Activated CD8-positive, alpha-beta memory T cell treated with anti-CD3 and anti-CD28 coated beads, Interleukin-2, amount 50 U/mL, for 48 hours (primary cell): Measurements from ENCODE around the gene NFIC.

Experiments used
- DNase-seq: peaks from one replicate; pipeline ENCODE4 v3.0.0-alpha.2; 2020

Gene NFIC

GRCh38 chr19:3359919-3360420 lies 6.4 kb upstream of the NFIC start:
- DNase-seq: peak; percentile 67

- peak; percentile 84 for DNase-seq
Observed at GRCh38 chr19:3360421-3361383, 5.7 kb upstream of the NFIC start.

GRCh38 chr19:3361384-3362216 lies 4.8 kb upstream of the NFIC start:
- no peak for DNase-seq

GRCh38 chr19:3362217-3362906 lies 4.0 kb upstream of the NFIC start:
- no peak for DNase-seq

- no peak for DNase-seq
Observed at GRCh38 chr19:3363841-3364500, 2.4 kb upstream of the NFIC start.

- DNase-seq: no peak
Observed at GRCh38 chr19:3364501-3364858, 1.9 kb upstream of the NFIC start.

GRCh38 chr19:3365093-3365835 lies 1.1 kb upstream of the NFIC start:
- DNase-seq: no peak

- DNase-seq: peak; percentile 65
Observed at GRCh38 chr19:3366753-3367627, 607 bp downstream of the NFIC start.

GRCh38 chr19:3367628-3368440 lies 1.5 kb downstream of the NFIC start:
- no peak for DNase-seq

- no peak for DNase-seq
Observed at GRCh38 chr19:3368441-3368795, 2.0 kb downstream of the NFIC start.

GRCh38 chr19:3368848-3369336 lies 2.5 kb downstream of the NFIC start:
- no peak for DNase-seq

- DNase-seq: no peak
Observed at GRCh38 chr19:3369337-3370213, 3.2 kb downstream of the NFIC start.

- DNase-seq: no peak
Observed at GRCh38 chr19:3370214-3370720, 3.9 kb downstream of the NFIC start.

- no peak for DNase-seq
Observed at GRCh38 chr19:3370728-3371591, 4.6 kb downstream of the NFIC start.

- DNase-seq: no peak
Observed at GRCh38 chr19:3372413-3372812, 6.0 kb downstream of the NFIC start.

GRCh38 chr19:3373971-3374368 lies 7.6 kb downstream of the NFIC start:
- no peak for DNase-seq

GRCh38 chr19:3374369-3375112 lies 8.2 kb downstream of the NFIC start:
- DNase-seq: no peak
